RWPE2 (cell line): ENCODE results near the gene KCNK3.
A peak's percentile ranks its signal among the peaks of the same experiment; 100 is the strongest.

Experiments used
- ATAC-seq: fragments of 200-7000 bp; cut with Tn5 transposase; 3 replicates; pipeline ENCODE4 v1.9.1; 2021; ENCODE audit warnings: low read depth
- DNase-seq: peaks from one replicate; pipeline ENCODE4 v3.0.0-alpha.2; 2020; ENCODE audit warnings: low spot score
- H3K27ac ChIP-seq: fragments of 450-650 bp; 2 replicates; pipeline ENCODE4 v1.5.1; 2017; ENCODE audit warnings: mild to moderate bottlenecking; ENCODE audit not compliant: poor library complexity, severe bottlenecking
- H3K27me3 ChIP-seq: fragments of 250-450 bp; sonication (Bioruptor Pico); 2 replicates; pipeline ENCODE4 v1.5.1; 2021; ENCODE audit warnings: mild to moderate bottlenecking, moderate library complexity; ENCODE audit not compliant: insufficient read depth, poor library complexity, severe bottlenecking
- H3K36me3 ChIP-seq: fragments of 250-450 bp; sonication (Bioruptor Pico); 2 replicates; pipeline ENCODE4 v1.5.1; 2020; ENCODE audit warnings: low read depth, mild to moderate bottlenecking, moderate library complexity
- H3K4me1 ChIP-seq: fragments of 250-450 bp; sonication (Bioruptor Pico); 2 replicates; pipeline ENCODE4 v1.5.1; 2021; ENCODE audit warnings: mild to moderate bottlenecking, moderate library complexity; ENCODE audit not compliant: insufficient read depth, poor library complexity, severe bottlenecking
- H3K4me3 ChIP-seq: fragments of 250-450 bp; sonication (Bioruptor Pico); 2 replicates; pipeline ENCODE4 v1.5.1; 2021; ENCODE audit warnings: mild to moderate bottlenecking, moderate library complexity; ENCODE audit not compliant: severe bottlenecking
- H3K9me3 ChIP-seq: fragments of 250-450 bp; sonication (Bioruptor Pico); 2 replicates; pipeline ENCODE4 v1.5.1; 2021; ENCODE audit warnings: mild to moderate bottlenecking, moderate library complexity; ENCODE audit not compliant: severe bottlenecking
- TF ChIP-seq, protein P1 (sequence below): fragments of 450-650 bp; IDR thresholded peaks from one replicate; pipeline ENCODE4 v1.5.1; 2017; ENCODE audit warnings: mild to moderate bottlenecking, moderate library complexity; ENCODE audit not compliant: poor library complexity, severe bottlenecking

KCNK3 gene

DNA sequence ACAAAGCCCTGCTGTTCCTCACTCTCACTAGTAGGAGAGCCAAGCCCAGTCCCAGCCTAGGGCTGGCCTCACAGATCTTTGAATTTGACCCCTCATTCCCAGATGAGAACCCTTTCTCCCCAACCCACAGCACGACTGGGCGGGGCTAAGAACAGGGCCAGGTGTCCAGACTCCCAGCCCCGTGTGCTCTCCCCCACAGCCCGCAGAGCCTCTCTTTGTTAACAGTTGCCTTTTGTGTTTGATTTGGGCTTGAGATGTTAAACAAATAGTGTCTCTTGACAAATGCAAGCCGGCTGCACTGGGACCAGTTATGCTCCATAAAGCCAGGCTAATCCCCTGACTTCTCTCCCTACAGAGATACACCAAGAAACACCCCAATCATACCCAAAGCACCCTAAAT is 4.7 kb upstream of the KCNK3 start:
- H3K4me1 ChIP-seq: no peaks in the 10 kb centered on the region
- DNase-seq (no peak), ATAC-seq (no peak)
- H3K27ac ChIP-seq: no peak overlapping the region
- TF ChIP-seq, protein P1, sequence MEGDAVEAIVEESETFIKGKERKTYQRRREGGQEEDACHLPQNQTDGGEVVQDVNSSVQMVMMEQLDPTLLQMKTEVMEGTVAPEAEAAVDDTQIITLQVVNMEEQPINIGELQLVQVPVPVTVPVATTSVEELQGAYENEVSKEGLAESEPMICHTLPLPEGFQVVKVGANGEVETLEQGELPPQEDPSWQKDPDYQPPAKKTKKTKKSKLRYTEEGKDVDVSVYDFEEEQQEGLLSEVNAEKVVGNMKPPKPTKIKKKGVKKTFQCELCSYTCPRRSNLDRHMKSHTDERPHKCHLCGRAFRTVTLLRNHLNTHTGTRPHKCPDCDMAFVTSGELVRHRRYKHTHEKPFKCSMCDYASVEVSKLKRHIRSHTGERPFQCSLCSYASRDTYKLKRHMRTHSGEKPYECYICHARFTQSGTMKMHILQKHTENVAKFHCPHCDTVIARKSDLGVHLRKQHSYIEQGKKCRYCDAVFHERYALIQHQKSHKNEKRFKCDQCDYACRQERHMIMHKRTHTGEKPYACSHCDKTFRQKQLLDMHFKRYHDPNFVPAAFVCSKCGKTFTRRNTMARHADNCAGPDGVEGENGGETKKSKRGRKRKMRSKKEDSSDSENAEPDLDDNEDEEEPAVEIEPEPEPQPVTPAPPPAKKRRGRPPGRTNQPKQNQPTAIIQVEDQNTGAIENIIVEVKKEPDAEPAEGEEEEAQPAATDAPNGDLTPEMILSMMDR: no peak
- H3K27me3 ChIP-seq: no peaks in the 10 kb centered on the region
- H3K36me3 ChIP-seq: no peaks in the 10 kb centered on the region
- H3K9me3 ChIP-seq: no peaks in the 10 kb centered on the region
- H3K4me3 ChIP-seq: no peak overlapping the region

GRCh38 chr2:26691161-26691560 is 1.4 kb upstream of the KCNK3 start:
- TF ChIP-seq, protein P1: no peak
- DNase-seq: no peak
- H3K27ac ChIP-seq: no peak overlapping the region
- H3K4me3 ChIP-seq: no peak overlapping the region
- ATAC-seq: no peak
- no peaks in the 10 kb centered on the region for H3K36me3 ChIP-seq
- no peaks in the 10 kb centered on the region for H3K9me3 ChIP-seq
- H3K4me1 ChIP-seq: peaks cover 5% of the 10 kb centered on the region
- H3K27me3 ChIP-seq: peaks cover 12% of the 10 kb centered on the region

DNA sequence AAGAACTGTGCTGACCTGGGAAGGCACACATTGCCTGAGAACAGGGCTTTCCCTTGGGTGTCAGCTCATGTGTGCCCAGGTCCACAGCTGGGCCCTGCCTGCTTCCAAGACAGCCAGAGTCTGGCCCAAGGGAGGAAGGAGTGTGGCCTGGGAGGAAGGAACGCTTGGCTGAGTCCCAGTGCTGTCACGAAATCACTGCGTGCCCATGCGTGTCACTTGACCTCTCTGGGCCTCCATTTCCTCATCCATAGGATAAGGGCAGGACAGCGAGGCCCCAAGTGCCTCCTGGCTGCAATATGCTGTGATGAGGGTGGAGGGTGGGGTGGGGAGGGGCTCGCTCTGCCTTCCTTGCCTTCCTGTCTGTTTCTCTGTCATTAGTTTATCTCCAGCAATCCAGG is 642 bp upstream of the KCNK3 start:
- TF ChIP-seq, protein P1: no peak
- no peak for DNase-seq
- Histone ChIP-seq H3K27me3 (peaks cover 12% of the 10 kb centered on the region), H3K4me3 (no peak overlapping the region), H3K36me3 (no peaks in the 10 kb centered on the region), H3K4me1 (peaks cover 9% of the 10 kb centered on the region), H3K27ac (no peak overlapping the region), H3K9me3 (no peaks in the 10 kb centered on the region)
- no peak for ATAC-seq

GRCh38 chr2:26692897-26693849 is 651 bp downstream of the KCNK3 start:
- DNase-seq (no peak), ATAC-seq (no peak)
- TF ChIP-seq, protein P1: no peak
- Histone ChIP-seq H3K36me3 (no peaks in the 10 kb centered on the region), H3K4me1 (peaks cover 15% of the 10 kb centered on the region), H3K27ac (no peak overlapping the region), H3K9me3 (no peaks in the 10 kb centered on the region), H3K27me3 (peaks cover 12% of the 10 kb centered on the region), H3K4me3 (peak overlapping the region; percentile 24)

- DNase-seq: no peak
- Histone ChIP-seq H3K27me3 (peaks cover 12% of the 10 kb centered on the region), H3K4me1 (peaks cover 15% of the 10 kb centered on the region), H3K4me3 (no peak overlapping the region), H3K27ac (no peak overlapping the region), H3K36me3 (no peaks in the 10 kb centered on the region), H3K9me3 (no peaks in the 10 kb centered on the region)
- TF ChIP-seq, protein P1: no peak
- no peak for ATAC-seq
Observed at GRCh38 chr2:26694001-26694400, 1.5 kb downstream of the KCNK3 start.
